Upper lobe of left lung (tissue), 4 donors: ENCODE results near the gene ROR2.

ENCODE experiments used
- EP300 ChIP-seq, 4 donors: sonication (generic); formaldehyde crosslinking; IDR thresholded peaks; one replicate each; pipeline ENCODE4 v1.5.1; 2017; ENCODE audit warnings: antibody characterized with exemption in 4 of 4, control low read depth in 2 of 4
- POLR2A ChIP-seq, 4 donors: fragments of 450-650 bp; IDR thresholded peaks; one replicate each; pipeline ENCODE4 v1.5.1; 2016 to 2017; ENCODE audit warnings: antibody characterized with exemption in 4 of 4, mild to moderate bottlenecking in 2 of 4
- POLR2AphosphoS5 ChIP-seq, 2 donors: sonication (generic); formaldehyde crosslinking; IDR thresholded peaks; one replicate each; pipeline ENCODE4 v1.5.1; 2017; ENCODE audit warnings: antibody characterized with exemption in 2 of 2
- TF ChIP-seq, protein P1 (sequence below), 6 experiments: fragments of 450-650 bp in 4 of 6; fragments of 200-600 bp in 2 of 6; sonication (generic) in 2 of 6; IDR thresholded peaks; one replicate each; pipeline ENCODE4 v1.5.1; 2016 to 2019; ENCODE audit warnings: antibody characterized with exemption in 6 of 6

DNA sequence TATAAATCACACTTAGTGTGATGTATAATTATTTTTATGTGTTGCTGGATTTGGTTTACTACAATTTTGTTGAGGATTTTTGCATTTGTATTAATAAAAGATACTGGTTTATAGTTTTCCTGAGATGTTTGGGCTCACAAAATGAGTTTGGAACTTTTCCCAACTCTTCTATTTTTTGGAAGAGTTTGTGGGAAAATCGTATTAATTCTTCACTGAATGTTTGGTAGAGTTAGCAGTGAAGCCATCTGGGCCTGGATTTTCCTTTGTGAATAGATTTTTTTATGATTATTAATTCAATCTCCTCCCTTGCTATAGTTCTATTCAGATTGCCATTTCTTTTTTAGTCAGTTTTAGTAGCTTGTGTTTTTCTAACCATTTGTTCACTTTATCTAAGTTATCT is 324.7 kb downstream of the ROR2 start:
- no peak for TF ChIP-seq EP300 (IDR thresholded peaks at IDR 0.05)
- TF ChIP-seq, protein P1, sequence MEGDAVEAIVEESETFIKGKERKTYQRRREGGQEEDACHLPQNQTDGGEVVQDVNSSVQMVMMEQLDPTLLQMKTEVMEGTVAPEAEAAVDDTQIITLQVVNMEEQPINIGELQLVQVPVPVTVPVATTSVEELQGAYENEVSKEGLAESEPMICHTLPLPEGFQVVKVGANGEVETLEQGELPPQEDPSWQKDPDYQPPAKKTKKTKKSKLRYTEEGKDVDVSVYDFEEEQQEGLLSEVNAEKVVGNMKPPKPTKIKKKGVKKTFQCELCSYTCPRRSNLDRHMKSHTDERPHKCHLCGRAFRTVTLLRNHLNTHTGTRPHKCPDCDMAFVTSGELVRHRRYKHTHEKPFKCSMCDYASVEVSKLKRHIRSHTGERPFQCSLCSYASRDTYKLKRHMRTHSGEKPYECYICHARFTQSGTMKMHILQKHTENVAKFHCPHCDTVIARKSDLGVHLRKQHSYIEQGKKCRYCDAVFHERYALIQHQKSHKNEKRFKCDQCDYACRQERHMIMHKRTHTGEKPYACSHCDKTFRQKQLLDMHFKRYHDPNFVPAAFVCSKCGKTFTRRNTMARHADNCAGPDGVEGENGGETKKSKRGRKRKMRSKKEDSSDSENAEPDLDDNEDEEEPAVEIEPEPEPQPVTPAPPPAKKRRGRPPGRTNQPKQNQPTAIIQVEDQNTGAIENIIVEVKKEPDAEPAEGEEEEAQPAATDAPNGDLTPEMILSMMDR (IDR thresholded peaks at IDR 0.05): no peak
- no peak for TF ChIP-seq POLR2A (IDR thresholded peaks at IDR 0.05)
- TF ChIP-seq POLR2AphosphoS5 (IDR thresholded peaks at IDR 0.05): no peak
